ENCODE data around the gene LRMDA. TPM values are rescaled to one million over a fixed set of nuclear protein-coding genes. Genes with fewer than 3 reads are reported as not detected.

The LRMDA gene
- total and polyA plus RNA-seq, 2 of the 4 experiments (the other 2 are of a cell fraction), result 0.07 TPM; not detected in 1

DNA sequence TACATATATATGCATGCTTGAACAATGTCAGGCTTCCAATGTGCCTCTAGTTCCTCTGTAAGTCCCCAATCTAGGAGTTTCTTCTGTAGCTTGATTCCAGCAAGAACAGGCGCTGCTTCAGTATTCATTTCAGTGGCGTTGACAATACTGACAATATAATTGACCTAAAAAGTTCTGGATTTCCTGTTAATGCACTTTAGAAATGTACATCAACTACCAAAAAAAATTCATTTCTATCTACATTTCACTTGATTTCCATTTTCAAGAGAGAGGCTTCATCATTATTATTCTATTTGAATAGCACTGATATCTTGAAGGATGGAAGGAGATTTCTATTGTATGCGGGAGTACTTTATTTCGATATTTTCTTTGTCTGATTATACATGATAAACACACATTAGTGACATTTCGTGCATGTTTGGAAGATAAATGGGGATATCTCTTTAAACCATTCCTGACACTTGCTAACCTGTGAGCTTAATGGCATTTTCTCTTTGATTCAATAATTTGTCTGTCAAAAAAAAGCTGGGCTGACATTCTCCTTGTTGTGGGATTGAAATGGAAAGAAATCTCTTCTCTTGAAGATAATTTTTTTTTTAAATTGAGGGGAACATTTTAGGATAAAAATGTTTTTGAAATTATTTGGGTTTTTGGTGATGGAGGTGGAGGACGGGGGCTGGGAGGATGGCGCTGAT, 568.2 kb downstream of the LRMDA start:
- dilution Hi-C loops (cut with HindIII; ENCODE audit: low sequenced_read_pairs, unreplicated experiment), result no loop called here
- no peak overlapping the region for H2AK9ac ChIP-seq (replicated peaks; ENCODE audit: low read depth, low read length, poor library complexity)
- no peak overlapping the region for H2AK5ac ChIP-seq (ENCODE audit: low read depth, low read length)
- no peak overlapping the region for H3K14ac ChIP-seq (replicated peaks; ENCODE audit: low read depth, low read length)
- H3K4me3 ChIP-seq (ENCODE audit: insufficient read depth, low read depth, low read length), result no peak overlapping the region
- no peak overlapping the region for H3K9ac ChIP-seq (ENCODE audit: low read depth, low read length)
- no peak overlapping the region for H3K4me2 ChIP-seq (ENCODE audit: low read depth, low read length)
- ChIA-PET POLR2A (ENCODE audit: unreplicated experiment) (no interaction called here), CTCF (no interaction called here)
- H3K79me1 ChIP-seq (ENCODE audit: low read depth in 1 of 2, low read length in 2 of 2), result no peaks in the 10 kb centered on the region
- no peak overlapping the region for H3K23ac ChIP-seq (ENCODE audit: low read depth, low read length)
- ATAC-seq (ENCODE audit: low read depth), result no peak
- H3K56ac ChIP-seq (ENCODE audit: extremely low read depth, insufficient read depth, low read length), result no peak overlapping the region
- BruUV-seq (replicated peaks), result no TSS peak
- no peak overlapping the region for H2AFZ ChIP-seq (replicated peaks; ENCODE audit: low read length, poor library complexity)
- TF ChIP-seq CEBPB (IDR thresholded peaks at IDR 0.05; ENCODE audit: low read depth, low read length) (no peak), RCOR1 (IDR thresholded peaks at IDR 0.05; ENCODE audit: insufficient replicate concordance, low read length) (no peak), CTCF (conservative IDR thresholded peaks at IDR 0.05; ENCODE audit: low read depth, low read length) (no peak), SMC3 (IDR thresholded peaks at IDR 0.05; ENCODE audit: low read depth, low read length) (no peak), NFE2L2 (IDR thresholded peaks at IDR 0.05; ENCODE audit: low read depth, low read length) (no peak), POLR2A (IDR thresholded peaks at IDR 0.05; ENCODE audit: low read depth, low read length) (no peak), MAZ (IDR thresholded peaks at IDR 0.05; ENCODE audit: borderline replicate concordance, low read depth, low read length) (no peak), RAD21 (IDR thresholded peaks at IDR 0.05; ENCODE audit: low read length) (no peak), MAFK (IDR thresholded peaks at IDR 0.05; ENCODE audit: low read depth, low read length) (no peak), FOS (IDR thresholded peaks at IDR 0.05; ENCODE audit: low read depth, low read length) (no peak)
- no peak overlapping the region for H4K8ac ChIP-seq (ENCODE audit: low read depth in 2 of 2, low read length in 2 of 2)
- no peak overlapping the region for H4K5ac ChIP-seq (ENCODE audit: low read depth, low read length)
- H3K27me3 ChIP-seq (ENCODE audit: control insufficient read depth, insufficient read depth, low read length), result peaks cover 10% of the 10 kb centered on the region
- no peak overlapping the region for H2BK5ac ChIP-seq (ENCODE audit: low read depth, low read length, poor library complexity, severe bottlenecking)
- H4K91ac ChIP-seq (ENCODE audit: insufficient read depth, low read depth, low read length), result no peak overlapping the region
- H3K9me1 ChIP-seq (ENCODE audit: insufficient read depth, low read length), result no peaks in the 10 kb centered on the region
- no peak overlapping the region for H3K27ac ChIP-seq (ENCODE audit: insufficient read depth, low read length)
- H3K18ac ChIP-seq (ENCODE audit: low read depth, low read length), result no peak overlapping the region
- H2BK120ac ChIP-seq (ENCODE audit: low read depth, low read length), result no peak overlapping the region
- no peak overlapping the region for H2BK15ac ChIP-seq (ENCODE audit: low read depth, low read length)
- no peaks in the 10 kb centered on the region for H4K20me1 ChIP-seq (ENCODE audit: insufficient read depth, low read length)
- H3K9me3 ChIP-seq (ENCODE audit: control insufficient read depth, insufficient read depth, low read length), result no peaks in the 10 kb centered on the region
- no peak overlapping the region for H2BK20ac ChIP-seq (ENCODE audit: low read depth, low read length)
- in situ Hi-C loops (cut with MboI; ENCODE audit: low sequenced_read_pairs), result no loop called here
- H3K4me1 ChIP-seq (ENCODE audit: control insufficient read depth, insufficient read depth, low read length), result no peaks in the 10 kb centered on the region
- H3K4ac ChIP-seq (ENCODE audit: low read depth, low read length), result no peak overlapping the region
- intact Hi-C loops (cut with micrococcal nuclease), result no loop called here
- DNase-seq, result no peak
- H3K36me3 ChIP-seq (ENCODE audit: control insufficient read depth, insufficient read depth, low read length), result no peaks in the 10 kb centered on the region
- WGBS, 2 experiments (ENCODE audit: extremely low coverage in 2 of 2, insufficient read length in 1 of 2), result 93% methylated on average over 1 of the region's 7 CpGs; no CpG with 5 or more reads in 1 of the 2 experiments

All from IMR-90 (cell line).